ENCODE results near the gene PDGFD. TPM values are rescaled to one million over a fixed set of nuclear protein-coding genes. Genes with fewer than 3 reads are reported as not detected.

Gene PDGFD
- total RNA-seq, 1 donor = 6.9 TPM

DNA sequence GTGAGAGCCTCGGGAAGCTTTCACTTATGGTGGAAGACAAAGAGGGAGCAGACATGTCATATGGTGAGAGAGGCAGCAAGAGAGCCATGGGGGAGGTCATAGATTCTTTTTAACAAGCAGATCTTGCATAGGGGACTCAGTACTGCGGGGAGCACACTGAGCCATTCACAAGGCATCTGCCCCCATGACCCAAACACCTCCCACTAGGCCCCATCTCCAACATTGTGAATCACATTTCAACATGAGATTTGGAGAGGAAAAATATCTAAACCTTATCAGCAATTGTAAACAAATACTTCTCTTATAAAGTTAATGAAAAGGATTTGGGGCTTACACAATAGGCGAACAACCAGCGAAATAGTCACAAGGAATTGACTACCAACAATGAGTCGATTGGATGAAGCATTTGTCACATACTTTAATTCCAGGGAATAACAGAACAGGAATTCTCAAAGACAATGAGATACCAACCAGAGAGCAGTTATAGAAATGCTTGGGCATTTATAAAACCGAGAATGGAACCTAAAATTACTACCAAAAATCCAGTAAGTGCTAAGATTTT is 120.2 kb downstream of the PDGFD start:
- H3K4me3 ChIP-seq (ENCODE audit: low read depth, low read length) = no peak overlapping the region
- TF ChIP-seq, protein P1, sequence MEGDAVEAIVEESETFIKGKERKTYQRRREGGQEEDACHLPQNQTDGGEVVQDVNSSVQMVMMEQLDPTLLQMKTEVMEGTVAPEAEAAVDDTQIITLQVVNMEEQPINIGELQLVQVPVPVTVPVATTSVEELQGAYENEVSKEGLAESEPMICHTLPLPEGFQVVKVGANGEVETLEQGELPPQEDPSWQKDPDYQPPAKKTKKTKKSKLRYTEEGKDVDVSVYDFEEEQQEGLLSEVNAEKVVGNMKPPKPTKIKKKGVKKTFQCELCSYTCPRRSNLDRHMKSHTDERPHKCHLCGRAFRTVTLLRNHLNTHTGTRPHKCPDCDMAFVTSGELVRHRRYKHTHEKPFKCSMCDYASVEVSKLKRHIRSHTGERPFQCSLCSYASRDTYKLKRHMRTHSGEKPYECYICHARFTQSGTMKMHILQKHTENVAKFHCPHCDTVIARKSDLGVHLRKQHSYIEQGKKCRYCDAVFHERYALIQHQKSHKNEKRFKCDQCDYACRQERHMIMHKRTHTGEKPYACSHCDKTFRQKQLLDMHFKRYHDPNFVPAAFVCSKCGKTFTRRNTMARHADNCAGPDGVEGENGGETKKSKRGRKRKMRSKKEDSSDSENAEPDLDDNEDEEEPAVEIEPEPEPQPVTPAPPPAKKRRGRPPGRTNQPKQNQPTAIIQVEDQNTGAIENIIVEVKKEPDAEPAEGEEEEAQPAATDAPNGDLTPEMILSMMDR (IDR thresholded peaks at IDR 0.05; ENCODE audit: insufficient read depth, low read depth, low read length) = no peak
- peak; percentile 30 for DNase-seq (ENCODE audit: low read depth)

DNA sequence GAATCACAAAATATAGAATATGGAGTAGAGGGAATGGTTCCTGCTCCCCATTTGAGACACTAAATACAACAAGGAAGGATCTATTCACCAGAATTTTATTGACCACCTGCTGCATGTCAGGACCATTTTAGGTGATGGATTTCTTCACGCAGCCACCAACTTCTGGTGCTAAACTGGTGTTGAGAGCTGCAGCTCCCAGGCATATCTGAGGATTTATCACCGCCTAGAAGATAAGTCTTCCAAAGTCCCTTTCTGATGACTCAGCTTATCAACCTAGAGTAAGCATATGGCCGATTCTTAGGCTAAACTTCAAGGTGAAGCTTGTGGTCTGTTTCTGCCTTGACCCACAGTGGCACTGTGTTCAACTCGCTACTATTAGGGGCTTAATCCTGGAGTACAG is 120.8 kb downstream of the PDGFD start:
- TF ChIP-seq, protein P1 (IDR thresholded peaks at IDR 0.05; ENCODE audit: insufficient read depth, low read depth, low read length) = no peak
- H3K4me3 ChIP-seq (ENCODE audit: low read depth, low read length) = no peak overlapping the region
- peak; percentile 11 for DNase-seq (ENCODE audit: low read depth)

DNA sequence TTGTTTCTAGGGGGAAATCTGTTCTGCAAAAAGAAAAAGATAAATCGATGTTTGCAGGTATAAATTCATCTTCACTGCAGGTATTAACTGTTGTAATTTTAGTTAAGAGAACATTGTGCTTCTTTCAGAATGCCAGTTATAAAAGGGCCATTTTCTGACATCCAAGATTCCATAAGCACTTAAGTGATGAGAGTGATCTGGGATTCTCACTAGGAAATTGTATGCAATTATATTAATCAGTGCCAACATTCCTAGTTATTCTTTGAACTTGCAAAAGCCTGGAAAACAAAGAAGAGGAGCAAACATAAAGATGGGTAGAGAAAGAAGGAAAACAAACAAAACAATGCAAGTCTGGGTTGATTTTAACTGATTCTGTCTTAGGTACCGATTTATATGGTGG is 122.2 kb downstream of the PDGFD start:
- TF ChIP-seq, protein P1 (IDR thresholded peaks at IDR 0.05; ENCODE audit: insufficient read depth, low read depth, low read length) = no peak
- no peak for DNase-seq (ENCODE audit: low read depth)
- H3K4me3 ChIP-seq (ENCODE audit: low read depth, low read length) = no peak overlapping the region

DNA sequence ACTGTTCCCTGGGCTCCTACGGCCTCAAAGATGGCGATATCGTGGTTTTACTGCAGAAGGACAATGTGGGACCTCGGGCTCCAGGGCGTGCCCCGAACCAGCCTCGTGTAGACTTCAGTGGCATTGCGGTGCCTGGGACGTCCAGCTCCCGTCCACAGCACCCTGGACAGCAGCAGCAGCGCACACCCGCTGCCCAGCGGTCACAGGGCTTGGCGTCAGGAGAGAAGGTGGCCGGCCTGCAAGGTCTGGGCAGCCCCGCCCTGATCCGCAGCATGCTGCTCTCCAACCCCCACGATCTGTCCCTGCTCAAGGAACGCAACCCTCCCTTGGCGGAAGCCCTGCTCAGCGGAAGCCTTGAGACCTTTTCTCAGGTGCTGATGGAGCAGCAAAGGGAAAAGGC is 127.0 kb downstream of the PDGFD start:
- no peak overlapping the region for H3K4me3 ChIP-seq (ENCODE audit: low read depth, low read length)
- no peak for DNase-seq (ENCODE audit: low read depth)
- TF ChIP-seq, protein P1 (IDR thresholded peaks at IDR 0.05; ENCODE audit: insufficient read depth, low read depth, low read length) = no peak

DNA sequence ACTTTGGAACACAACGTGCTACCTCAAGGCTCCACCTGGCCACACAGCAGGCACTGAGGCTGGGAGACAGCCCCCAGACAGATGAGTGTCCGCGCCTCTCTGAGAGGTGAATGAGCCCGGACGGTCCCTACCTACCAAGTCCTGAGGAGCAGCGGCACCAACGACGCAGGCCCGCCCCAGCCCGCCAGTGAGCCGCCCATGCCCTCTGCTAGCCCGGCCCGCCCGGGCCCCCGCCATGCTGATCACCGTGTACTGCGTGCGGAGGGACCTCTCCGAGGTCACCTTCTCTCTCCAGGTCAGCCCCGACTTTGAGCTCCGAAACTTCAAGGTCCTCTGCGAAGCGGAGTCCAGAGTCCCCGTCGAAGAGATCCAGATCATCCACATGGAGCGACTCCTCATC is 127.4 kb downstream of the PDGFD start, which contains the start of gene DDI1:
Gene DDI1, plus strand, starts transcription at position 53 of the 400 bp plus-strand sequence. Its CDS starts 183 bp downstream, at position 236.
- TF ChIP-seq, protein P1 (IDR thresholded peaks at IDR 0.05; ENCODE audit: insufficient read depth, low read depth, low read length) = no peak
- H3K4me3 ChIP-seq (ENCODE audit: low read depth, low read length) = no peak within 1 kb of the TSS
- no peak for DNase-seq (ENCODE audit: low read depth)

DNA sequence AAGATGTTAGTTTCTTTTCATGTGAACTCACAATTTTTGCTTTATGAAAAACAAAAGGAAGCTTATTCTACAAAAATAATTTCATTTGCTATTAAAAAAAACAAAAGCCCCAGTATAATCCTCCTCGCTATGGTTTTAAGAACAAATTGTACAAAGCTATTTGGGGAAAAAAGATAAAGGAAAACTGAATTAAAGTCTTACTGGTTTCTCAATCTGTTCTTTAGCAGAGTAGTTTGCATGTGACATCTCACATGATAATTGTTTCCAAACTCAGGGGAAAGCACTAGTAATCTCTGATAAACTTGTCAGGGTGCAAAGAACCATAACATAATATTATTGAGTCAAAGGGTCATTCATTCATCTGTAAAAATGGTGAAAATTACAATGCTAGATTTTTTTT is 130.4 kb downstream of the PDGFD start:
- TF ChIP-seq, protein P1 (IDR thresholded peaks at IDR 0.05; ENCODE audit: insufficient read depth, low read depth, low read length) = no peak
- peak; percentile 52 for DNase-seq (ENCODE audit: low read depth)
- no peak overlapping the region for H3K4me3 ChIP-seq (ENCODE audit: low read depth, low read length)

DNA sequence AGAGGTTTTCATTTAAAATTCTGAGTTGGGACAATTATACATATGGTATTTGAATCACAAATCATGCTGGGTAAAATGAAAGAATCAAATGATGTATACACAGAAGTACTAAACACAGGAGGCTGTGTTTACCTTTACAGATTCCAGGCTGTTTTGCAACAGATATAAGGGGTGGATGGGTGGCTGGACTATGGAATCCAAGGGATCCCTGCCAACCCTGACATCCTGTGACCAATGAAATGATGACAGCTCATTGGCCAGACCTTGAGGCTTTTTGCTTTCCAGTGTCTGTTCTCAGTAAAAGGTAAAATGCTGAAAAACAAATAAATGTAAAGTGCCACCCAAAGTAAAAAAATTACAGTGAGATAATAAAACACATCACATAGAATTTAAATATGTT is 130.8 kb downstream of the PDGFD start:
- peak; percentile 88 for DNase-seq (ENCODE audit: low read depth)
- TF ChIP-seq, protein P1 (IDR thresholded peaks at IDR 0.05; ENCODE audit: insufficient read depth, low read depth, low read length) = no peak
- no peak overlapping the region for H3K4me3 ChIP-seq (ENCODE audit: low read depth, low read length)
